ENCODE data around the gene POLD4.
A peak's percentile ranks its signal among the peaks of the same experiment; 100 is the strongest.
"Not testable (repeated sequence)": the region's sequence is repeated elsewhere in the genome, so short reads cannot be mapped to it uniquely, and the experiment has no call there.

Gene POLD4

GRCh38 chr11:67354075-67355022 is 1.0 kb upstream of the POLD4 start:
- peak; percentile 64 for DNase-seq (ENCODE audit: low read depth, low spot score)

GRCh38 chr11:67352546-67353316 is 615 bp downstream of the POLD4 start:
- DNase-seq (ENCODE audit: low read depth, low spot score), result no peak

- DNase-seq (ENCODE audit: low read depth, low spot score), result no peak
These were observed 1.9 kb downstream of the POLD4 start for GRCh38 chr11:67351275-67352005.

GRCh38 chr11:67349928-67350465 is 3.3 kb downstream of the POLD4 start:
- no peak for DNase-seq (ENCODE audit: low read depth, low spot score)

- DNase-seq (ENCODE audit: low read depth, low spot score), result no peak
These were observed 3.9 kb downstream of the POLD4 start for GRCh38 chr11:67349457-67349856.

GRCh38 chr11:67349036-67349435 is 4.3 kb downstream of the POLD4 start:
- DNase-seq (ENCODE audit: low read depth, low spot score), result no peak

GRCh38 chr11:67347964-67348749 is 5.2 kb downstream of the POLD4 start:
- no peak for DNase-seq (ENCODE audit: low read depth, low spot score)

- no peak for DNase-seq (ENCODE audit: low read depth, low spot score)
These were observed 7.2 kb downstream of the POLD4 start for GRCh38 chr11:67345920-67346819.

- DNase-seq (ENCODE audit: low read depth, low spot score), result no peak
These were observed 8.0 kb downstream of the POLD4 start for GRCh38 chr11:67345247-67345919.

GRCh38 chr11:67344264-67344663 is 9.1 kb downstream of the POLD4 start:
- no peak for DNase-seq (ENCODE audit: low read depth, low spot score)

GRCh38 chr11:67337257-67337656 is 16.1 kb downstream of the POLD4 start:
- no peak for DNase-seq (ENCODE audit: low read depth, low spot score)

GRCh38 chr11:67332081-67332691 is 21.2 kb downstream of the POLD4 start:
- DNase-seq (ENCODE audit: low read depth, low spot score), result no peak

- DNase-seq (ENCODE audit: low read depth, low spot score), result no peak
These were observed 29.8 kb downstream of the POLD4 start for GRCh38 chr11:67323526-67323925.

GRCh38 chr11:67322049-67322448 is 31.3 kb downstream of the POLD4 start:
- DNase-seq (ENCODE audit: low read depth, low spot score), result no peak

- DNase-seq (ENCODE audit: low read depth, low spot score), result no peak
These were observed 32.0 kb downstream of the POLD4 start for GRCh38 chr11:67321313-67321871.

- no peak for DNase-seq (ENCODE audit: low read depth, low spot score)
These were observed 32.7 kb downstream of the POLD4 start for GRCh38 chr11:67320691-67321090.

GRCh38 chr11:67320011-67320410 is 33.3 kb downstream of the POLD4 start:
- no peak for DNase-seq (ENCODE audit: low read depth, low spot score)

- not testable (repeated sequence) for DNase-seq (ENCODE audit: low read depth, low spot score)
These were observed 34.5 kb downstream of the POLD4 start for GRCh38 chr11:67318876-67319275.
